ENCODE data around the gene SETBP1.
A peak's percentile ranks its signal among the peaks of the same experiment; 100 is the strongest.

Gene SETBP1

GRCh38 chr18:44793194-44793593 lies 112.5 kb downstream of the SETBP1 start:
- no peak overlapping the region for H3K4me3 ChIP-seq (ENCODE audit: control insufficient read depth in 1 of 7, extremely low read depth in 1 of 7, insufficient read depth in 4 of 7, low read depth in 2 of 7, low read length in 6 of 7)
- H3K9me3 ChIP-seq (ENCODE audit: control extremely low read depth in 1 of 5, control insufficient read depth in 4 of 5, insufficient read depth in 2 of 5, low read depth in 1 of 5, low read length in 4 of 5) = no peaks in the 10 kb centered on the region
- DNase-seq = no peak
- ChIA-PET CTCF (no interaction called here), POLR2A (interaction anchor here (0.6 kb wide), 1 partner anchor 46 kb away, joined by 6 read pairs; no protein-coding TSS in a partner anchor)
- peaks cover 0 to 1% (median 0%) of the 10 kb centered on the region in 4 experiments for H3K4me1 ChIP-seq (ENCODE audit: control extremely low read depth in 1 of 4, control insufficient read depth in 4 of 4, insufficient read depth in 4 of 4, low read length in 3 of 4)
- peaks cover 0 to 4% (median 0%) of the 10 kb centered on the region in 4 experiments for H3K36me3 ChIP-seq (ENCODE audit: control insufficient read depth in 4 of 4, insufficient read depth in 4 of 4, low read length in 3 of 4)
- H3K27ac ChIP-seq (ENCODE audit: insufficient read depth in 1 of 2, low read depth in 1 of 2, low read length in 2 of 2, poor library complexity in 1 of 2, severe bottlenecking in 2 of 2) = no peak overlapping the region
- H3K27me3 ChIP-seq (replicated peaks in 2 of 5; ENCODE audit: control insufficient read depth in 4 of 5, insufficient read depth in 5 of 5, low read length in 4 of 5) = no peaks in the 10 kb centered on the region
- 92% methylated on average over 2 of the region's 2 CpGs for WGBS (ENCODE audit: insufficient coverage)

DNA sequence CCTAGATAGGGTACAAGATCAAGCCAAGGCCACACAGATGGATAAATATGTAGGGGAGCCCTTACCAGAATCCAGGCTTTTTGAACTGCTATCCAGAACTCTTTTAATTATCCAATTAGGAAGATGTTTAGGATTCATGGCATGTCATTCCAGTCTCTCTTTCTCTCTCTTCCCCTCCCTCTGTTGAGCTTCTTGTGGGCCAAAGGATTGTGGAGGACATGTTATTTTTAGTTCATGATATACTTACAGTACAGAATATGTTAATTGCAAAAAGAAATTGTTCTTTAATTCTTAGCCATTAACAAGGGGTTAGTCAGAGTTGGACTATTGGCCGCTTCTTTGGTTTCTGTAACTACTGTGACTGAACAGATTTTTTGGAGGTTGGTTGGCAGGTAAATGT lies 113.0 kb downstream of the SETBP1 start:
- Histone ChIP-seq H3K4me1 (ENCODE audit: control extremely low read depth in 1 of 4, control insufficient read depth in 4 of 4, insufficient read depth in 4 of 4, low read length in 3 of 4) (peaks cover 0 to 6% (median 3%) of the 10 kb centered on the region in 4 experiments), H3K27me3 (replicated peaks in 2 of 5; ENCODE audit: control insufficient read depth in 4 of 5, insufficient read depth in 5 of 5, low read length in 4 of 5) (no peaks in the 10 kb centered on the region), H3K9me3 (ENCODE audit: control extremely low read depth in 1 of 5, control insufficient read depth in 4 of 5, insufficient read depth in 2 of 5, low read depth in 1 of 5, low read length in 4 of 5) (no peaks in the 10 kb centered on the region), H3K36me3 (ENCODE audit: control insufficient read depth in 4 of 4, insufficient read depth in 4 of 4, low read length in 3 of 4) (peaks cover 0 to 4% (median 0%) of the 10 kb centered on the region in 4 experiments), H3K27ac (ENCODE audit: insufficient read depth in 1 of 2, low read depth in 1 of 2, low read length in 2 of 2, poor library complexity in 1 of 2, severe bottlenecking in 2 of 2) (no peak overlapping the region), H3K4me3 (ENCODE audit: control insufficient read depth in 1 of 7, extremely low read depth in 1 of 7, insufficient read depth in 4 of 7, low read depth in 2 of 7, low read length in 6 of 7) (no peak overlapping the region)
- POLR2A ChIA-PET = no interaction called here
- CTCF ChIA-PET = no interaction called here
- DNase-seq = no peak
- WGBS (ENCODE audit: insufficient coverage) = 100% methylated on average over 1 of the region's 1 CpG

DNA sequence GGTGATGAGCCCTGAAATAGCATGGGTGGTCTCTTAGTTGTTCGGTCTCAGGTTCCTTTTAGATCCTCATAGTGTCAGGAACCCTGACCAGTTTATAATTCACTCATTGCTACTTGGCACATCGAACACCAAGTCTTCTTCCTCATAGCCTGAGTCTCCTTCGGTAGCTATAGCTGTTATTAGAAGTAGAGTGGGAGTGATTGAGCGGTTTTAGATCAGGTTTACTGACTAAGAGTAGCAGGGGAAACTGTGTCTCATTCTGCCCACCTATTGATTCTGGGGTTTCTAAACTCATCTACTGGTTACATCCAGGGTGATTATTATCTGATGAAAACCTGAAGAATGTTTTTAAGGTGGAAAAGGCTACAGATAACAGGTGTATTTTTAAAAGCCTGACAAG lies 114.6 kb downstream of the SETBP1 start:
- CTCF ChIA-PET = no interaction called here
- Histone ChIP-seq H3K4me3 (ENCODE audit: control insufficient read depth in 1 of 7, extremely low read depth in 1 of 7, insufficient read depth in 4 of 7, low read depth in 2 of 7, low read length in 6 of 7) (no peak overlapping the region), H3K27me3 (replicated peaks in 2 of 5; ENCODE audit: control insufficient read depth in 4 of 5, insufficient read depth in 5 of 5, low read length in 4 of 5) (no peaks in the 10 kb centered on the region), H3K36me3 (ENCODE audit: control insufficient read depth in 4 of 4, insufficient read depth in 4 of 4, low read length in 3 of 4) (peaks cover 0 to 4% (median 0%) of the 10 kb centered on the region in 4 experiments), H3K27ac (ENCODE audit: insufficient read depth in 1 of 2, low read depth in 1 of 2, low read length in 2 of 2, poor library complexity in 1 of 2, severe bottlenecking in 2 of 2) (no peak overlapping the region), H3K9me3 (ENCODE audit: control extremely low read depth in 1 of 5, control insufficient read depth in 4 of 5, insufficient read depth in 2 of 5, low read depth in 1 of 5, low read length in 4 of 5) (no peaks in the 10 kb centered on the region), H3K4me1 (ENCODE audit: control extremely low read depth in 1 of 4, control insufficient read depth in 4 of 4, insufficient read depth in 4 of 4, low read length in 3 of 4) (peaks cover under 1 to 18% (median 13%) of the 10 kb centered on the region in 4 experiments)
- POLR2A ChIA-PET = no interaction called here
- WGBS (ENCODE audit: insufficient coverage) = 100% methylated on average over 2 of the region's 4 CpGs
- DNase-seq = no peak

DNA sequence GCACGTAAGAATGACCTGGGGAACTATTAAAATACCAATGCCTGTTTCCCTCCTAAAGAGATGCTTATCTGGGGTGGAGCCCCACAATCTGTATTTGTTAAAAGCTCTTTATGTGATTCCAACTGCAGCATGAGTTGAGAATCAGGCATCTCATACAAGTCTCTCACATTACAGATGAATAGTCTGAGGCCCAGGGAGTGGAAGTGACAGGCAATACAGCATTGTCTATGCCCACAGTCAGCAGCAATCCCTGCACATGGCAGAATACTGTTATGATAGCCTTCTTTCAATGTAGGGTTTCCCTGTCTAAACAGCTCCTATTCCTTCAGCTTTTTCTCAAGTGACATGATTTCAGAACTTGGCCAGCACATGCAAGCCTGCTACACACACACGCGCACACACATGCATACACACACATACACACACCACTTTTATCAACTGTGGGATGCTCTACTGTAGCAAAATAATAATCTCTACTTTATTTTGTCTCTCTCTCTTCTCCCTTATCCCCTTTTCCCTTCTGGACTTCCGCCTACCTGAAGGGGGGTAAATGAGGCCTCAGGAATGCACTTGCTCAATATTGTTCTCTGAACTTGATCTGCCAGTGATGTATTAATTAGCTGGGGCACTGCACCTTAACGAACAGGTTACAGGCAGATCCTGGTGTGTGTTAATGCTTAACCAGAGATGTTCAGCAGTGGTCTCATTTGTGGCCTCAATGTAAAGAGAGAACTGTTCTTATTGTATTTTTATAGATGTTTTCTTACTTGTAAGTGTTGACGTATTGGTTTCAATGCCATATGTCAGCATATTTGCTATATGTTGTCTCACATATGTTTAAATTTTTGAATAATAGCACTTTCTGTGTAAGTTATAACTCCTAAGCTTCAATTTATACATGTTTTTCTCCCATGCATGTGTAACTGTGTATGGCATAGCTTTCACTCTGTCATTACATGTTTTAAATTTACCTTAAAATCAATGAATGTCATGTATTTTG lies 116.0 kb downstream of the SETBP1 start:
- Histone ChIP-seq H3K4me3 (ENCODE audit: control insufficient read depth in 1 of 7, extremely low read depth in 1 of 7, insufficient read depth in 4 of 7, low read depth in 2 of 7, low read length in 6 of 7) (no peak overlapping the region), H3K9me3 (ENCODE audit: control extremely low read depth in 1 of 5, control insufficient read depth in 4 of 5, insufficient read depth in 2 of 5, low read depth in 1 of 5, low read length in 4 of 5) (no peaks in the 10 kb centered on the region), H3K4me1 (ENCODE audit: control extremely low read depth in 1 of 4, control insufficient read depth in 4 of 4, insufficient read depth in 4 of 4, low read length in 3 of 4) (peaks cover 3 to 21% (median 14%) of the 10 kb centered on the region in 4 experiments), H3K27ac (ENCODE audit: insufficient read depth in 1 of 2, low read depth in 1 of 2, low read length in 2 of 2, poor library complexity in 1 of 2, severe bottlenecking in 2 of 2) (no peak overlapping the region), H3K27me3 (replicated peaks in 2 of 5; ENCODE audit: control insufficient read depth in 4 of 5, insufficient read depth in 5 of 5, low read length in 4 of 5) (no peaks in the 10 kb centered on the region), H3K36me3 (ENCODE audit: control insufficient read depth in 4 of 4, insufficient read depth in 4 of 4, low read length in 3 of 4) (peaks cover 0 to 4% (median 2%) of the 10 kb centered on the region in 4 experiments)
- DNase-seq = no peak
- WGBS (ENCODE audit: insufficient coverage) = 96% methylated on average over 4 of the region's 6 CpGs
- ChIA-PET POLR2A (no interaction called here), CTCF (interaction anchor here (1.7 kb wide), 1 partner anchor 9 kb away, joined by 4 read pairs; no protein-coding TSS in a partner anchor)

DNA sequence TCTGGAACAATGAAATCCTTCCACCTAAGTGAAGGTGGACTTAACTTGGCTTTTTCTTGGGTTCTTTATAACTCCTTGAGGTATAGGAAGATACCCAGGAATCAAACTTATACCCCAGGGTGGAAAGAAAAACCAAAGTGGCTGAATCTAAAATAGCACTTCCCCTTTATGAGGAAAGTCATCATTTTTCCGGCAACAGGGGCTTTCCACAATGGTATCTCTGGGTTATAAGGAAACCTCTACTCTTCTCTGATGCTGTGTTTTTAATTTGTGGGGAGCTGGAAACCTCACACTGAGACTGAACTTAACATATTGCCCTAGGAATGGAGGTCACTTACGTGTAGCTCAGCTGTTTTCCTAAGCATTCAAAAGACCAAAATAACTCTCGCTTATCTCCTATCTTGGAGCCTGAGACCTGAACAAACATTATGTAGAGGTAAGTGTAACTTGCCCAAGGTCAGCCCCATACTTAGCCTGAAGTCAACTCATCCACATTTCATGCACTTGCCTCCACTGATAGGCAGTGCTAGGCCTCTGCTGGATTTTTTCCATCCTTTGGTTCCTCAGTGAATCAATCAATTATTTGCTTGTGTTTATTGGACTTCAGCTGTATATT lies 117.9 kb downstream of the SETBP1 start:
- Histone ChIP-seq H3K36me3 (ENCODE audit: control insufficient read depth in 4 of 4, insufficient read depth in 4 of 4, low read length in 3 of 4) (peaks cover 0 to 4% (median 2%) of the 10 kb centered on the region in 4 experiments), H3K9me3 (ENCODE audit: control extremely low read depth in 1 of 5, control insufficient read depth in 4 of 5, insufficient read depth in 2 of 5, low read depth in 1 of 5, low read length in 4 of 5) (no peaks in the 10 kb centered on the region), H3K27me3 (replicated peaks in 2 of 5; ENCODE audit: control insufficient read depth in 4 of 5, insufficient read depth in 5 of 5, low read length in 4 of 5) (no peaks in the 10 kb centered on the region), H3K27ac (ENCODE audit: insufficient read depth in 1 of 2, low read depth in 1 of 2, low read length in 2 of 2, poor library complexity in 1 of 2, severe bottlenecking in 2 of 2) (no peak overlapping the region), H3K4me1 (ENCODE audit: control extremely low read depth in 1 of 4, control insufficient read depth in 4 of 4, insufficient read depth in 4 of 4, low read length in 3 of 4) (peaks cover 3 to 21% (median 14%) of the 10 kb centered on the region in 4 experiments), H3K4me3 (ENCODE audit: control insufficient read depth in 1 of 7, extremely low read depth in 1 of 7, insufficient read depth in 4 of 7, low read depth in 2 of 7, low read length in 6 of 7) (no peak overlapping the region)
- ChIA-PET CTCF (interaction anchor here (0.8 to 1.7 kb wide), 3 partner anchors 28 to 586 kb away, joined by 3 to 4 read pairs (median 3); no protein-coding TSS in a partner anchor), POLR2A (no interaction called here)
- DNase-seq = peak; percentile 12 to 76 (median 71)
- 100% methylated on average over 1 of the region's 3 CpGs for WGBS (ENCODE audit: insufficient coverage)

DNA sequence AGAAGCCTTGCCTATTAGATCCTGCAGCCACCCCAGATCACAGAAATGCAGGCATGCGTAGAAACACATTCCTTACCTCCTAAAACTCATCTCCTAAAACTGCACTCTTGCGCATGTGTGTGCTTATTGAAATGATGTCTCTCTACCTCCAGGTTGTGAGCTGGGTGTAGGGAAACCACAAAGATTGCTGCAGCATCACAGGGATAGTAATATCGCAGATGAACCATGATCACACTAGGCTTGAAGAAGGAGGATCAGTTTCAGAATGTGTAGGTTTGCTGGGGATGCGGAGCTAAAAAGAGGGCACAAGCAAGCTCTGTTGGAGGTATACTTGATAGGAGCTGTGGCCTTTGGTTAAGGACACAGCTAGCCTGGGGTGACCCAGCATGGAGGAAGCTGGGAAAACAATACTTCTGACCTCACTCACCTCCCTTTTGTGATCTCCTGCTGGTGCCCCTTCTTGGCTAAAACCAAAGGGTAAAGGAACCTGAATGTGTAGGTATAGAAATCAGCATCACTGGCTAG lies 118.8 kb downstream of the SETBP1 start:
- Histone ChIP-seq H3K4me1 (ENCODE audit: control extremely low read depth in 1 of 4, control insufficient read depth in 4 of 4, insufficient read depth in 4 of 4, low read length in 3 of 4) (peaks cover 3 to 21% (median 14%) of the 10 kb centered on the region in 4 experiments), H3K36me3 (ENCODE audit: control insufficient read depth in 4 of 4, insufficient read depth in 4 of 4, low read length in 3 of 4) (peaks cover 0 to 4% (median 2%) of the 10 kb centered on the region in 4 experiments), H3K27ac (ENCODE audit: insufficient read depth in 1 of 2, low read depth in 1 of 2, low read length in 2 of 2, poor library complexity in 1 of 2, severe bottlenecking in 2 of 2) (no peak overlapping the region), H3K4me3 (ENCODE audit: control insufficient read depth in 1 of 7, extremely low read depth in 1 of 7, insufficient read depth in 4 of 7, low read depth in 2 of 7, low read length in 6 of 7) (no peak overlapping the region), H3K9me3 (ENCODE audit: control extremely low read depth in 1 of 5, control insufficient read depth in 4 of 5, insufficient read depth in 2 of 5, low read depth in 1 of 5, low read length in 4 of 5) (no peaks in the 10 kb centered on the region), H3K27me3 (replicated peaks in 2 of 5; ENCODE audit: control insufficient read depth in 4 of 5, insufficient read depth in 5 of 5, low read length in 4 of 5) (no peaks in the 10 kb centered on the region)
- DNase-seq = no peak
- POLR2A ChIA-PET = no interaction called here
- 96% methylated on average over 3 of the region's 4 CpGs for WGBS (ENCODE audit: insufficient coverage)
- CTCF ChIA-PET = interaction anchor here (0.8 to 1.7 kb wide), 3 partner anchors 27 to 585 kb away, joined by 3 to 4 read pairs (median 3); no protein-coding TSS in a partner anchor
